H1 (cell line): ENCODE measurements around the gene ACSM2A. TPM values are rescaled to one million over a fixed set of nuclear protein-coding genes. Genes with fewer than 3 reads are reported as not detected.

Experiments used
- CTCF ChIA-PET: fragments of 300-600 bp; sonication (Branson Sonifier 250); formaldehyde crosslinking; loops from one replicate; lab custom pipeline; 2021; ENCODE audit not compliant: partially characterized antibody; lab: Charles Lee
- POLR2A ChIA-PET: fragments of 300-600 bp; sonication (Branson Sonifier 250); formaldehyde crosslinking; loops from one replicate; lab custom pipeline; 2021; ENCODE audit warnings: inconsistent platforms; ENCODE audit not compliant: partially characterized antibody; lab: Charles Lee
- DNase-seq, 2 experiments: peaks; one replicate each; pipeline versions ENCODE4 v3.0.0 to v3.0.0-alpha.2; 2010 to 2022; ENCODE audit warnings: low spot score in 2 of 2, low read depth in 1 of 2, mixed read lengths in 1 of 2
- FAIRE-seq: peaks from 2 replicates; lab custom pipeline; 2011; peaks lifted over from hg19 to GRCh38; lab: Jason Lieb, UNC
- H2AFZ ChIP-seq: 2 replicates; pipeline ENCODE4 v1.8.1; 2012; ENCODE audit warnings: low read length, inconsistent platforms
- H2AK5ac ChIP-seq: 2 replicates; pipeline ENCODE4 v1.6.1; 2013; ENCODE audit warnings: low read depth, low read length
- H2BK120ac ChIP-seq: replicated peaks from 2 replicates; pipeline ENCODE3; 2013; ENCODE audit warnings: low read depth, low read length, inconsistent platforms
- H2BK12ac ChIP-seq: 2 replicates; pipeline ENCODE4 v1.6.1; 2013; ENCODE audit warnings: low read depth, low read length
- H2BK15ac ChIP-seq: 2 replicates; pipeline ENCODE4 v1.6.1; 2013; ENCODE audit warnings: low read length
- H2BK20ac ChIP-seq: 2 replicates; pipeline ENCODE4 v1.6.1; 2013; ENCODE audit warnings: low read length
- H2BK5ac ChIP-seq: 2 replicates; pipeline ENCODE4 v1.6.1; 2013; ENCODE audit warnings: low read depth, low read length
- H3K14ac ChIP-seq: 2 replicates; pipeline ENCODE4 v1.6.1; 2013; ENCODE audit warnings: inconsistent platforms; ENCODE audit not compliant: insufficient read length
- H3K18ac ChIP-seq: 2 replicates; pipeline ENCODE4 v1.6.1; 2013; ENCODE audit warnings: low read length; ENCODE audit errors: extremely low read depth
- H3K23ac ChIP-seq: 2 replicates; pipeline ENCODE4 v1.6.1; 2013; ENCODE audit warnings: inconsistent platforms; ENCODE audit not compliant: insufficient read length
- H3K23me2 ChIP-seq: 2 replicates; pipeline ENCODE4 v1.6.1; 2013; ENCODE audit warnings: low read depth, low read length
- H3K27ac ChIP-seq: 2 replicates; pipeline ENCODE4 v1.6.1; 2011; ENCODE audit warnings: low read depth, low read length, inconsistent platforms
- H3K27me3 ChIP-seq, 4 experiments: replicated peaks in 1 of 4; 1 replicate in 1 of 4; 2 replicates in 3 of 4; pipeline versions ENCODE4 v1.6.1 to v1.8.1; 2011 to 2013; ENCODE audit warnings: low read length in 3 of 4, mild to moderate bottlenecking in 3 of 4, inconsistent platforms in 2 of 4, mixed read lengths in 2 of 4, moderate library complexity in 1 of 4; ENCODE audit not compliant: control insufficient read depth in 3 of 4, insufficient read depth in 3 of 4; ENCODE audit errors: extremely low read depth in 1 of 4
- H3K36me3 ChIP-seq, 4 experiments: 2 replicates each; pipeline versions ENCODE4 v1.6.1 to v1.8.1; 2011 to 2013; ENCODE audit warnings: mild to moderate bottlenecking in 4 of 4, low read length in 3 of 4, moderate library complexity in 2 of 4, control low read depth in 1 of 4, inconsistent platforms in 1 of 4; ENCODE audit not compliant: insufficient read depth in 4 of 4, control insufficient read depth in 2 of 4
- H3K4ac ChIP-seq: replicated peaks from 2 replicates; pipeline ENCODE3; 2013; ENCODE audit warnings: low read length, low read depth, mixed read lengths, inconsistent platforms; ENCODE audit not compliant: insufficient read length
- H3K4me1 ChIP-seq, 4 experiments: replicated peaks in 1 of 4; 1 replicate in 1 of 4; 2 replicates in 3 of 4; pipeline versions ENCODE4 v1.6.1 to v1.8.1; 2011 to 2013; ENCODE audit warnings: low read length in 3 of 4, inconsistent platforms in 2 of 4, mixed read lengths in 1 of 4; ENCODE audit not compliant: insufficient read depth in 4 of 4, control insufficient read depth in 3 of 4
- H3K4me2 ChIP-seq, 2 experiments: 2 replicates each; pipeline versions ENCODE4 v1.6.1 to v1.8.1; 2011 to 2013; ENCODE audit warnings: low read depth in 2 of 2, low read length in 2 of 2, control low read depth in 1 of 2, inconsistent platforms in 1 of 2, mild to moderate bottlenecking in 1 of 2; ENCODE audit not compliant: insufficient read depth in 1 of 2
- H3K4me3 ChIP-seq, 4 experiments: fragments of 200-600, 300-600 bp in 1 of 4; sonication (generic), shearing (Covaris generic), sonication (Bioruptor Twin) in 1 of 4; 2 replicates each; pipeline versions ENCODE4 v1.5.1 to v1.8.1; 2011 to 2016; ENCODE audit warnings: low read length in 4 of 4, low read depth in 3 of 4, control low read depth in 2 of 4, inconsistent platforms in 2 of 4, mild to moderate bottlenecking in 2 of 4, mixed read lengths in 1 of 4, moderate library complexity in 1 of 4; ENCODE audit not compliant: insufficient read depth in 2 of 4; ENCODE audit errors: extremely low read depth in 1 of 4
- H3K56ac ChIP-seq: replicated peaks from 2 replicates; pipeline ENCODE3; 2013; ENCODE audit warnings: low read depth, mild to moderate bottlenecking, mixed read lengths, low read length, inconsistent platforms; ENCODE audit not compliant: insufficient read length
- H3K79me1 ChIP-seq: 2 replicates; pipeline ENCODE4 v1.6.1; 2013; ENCODE audit warnings: low read depth, low read length, control low read depth
- H3K79me2 ChIP-seq, 2 experiments: 2 replicates each; pipeline versions ENCODE4 v1.6.1 to v1.8.1; 2012 to 2013; ENCODE audit warnings: low read length in 2 of 2, mild to moderate bottlenecking in 2 of 2, inconsistent platforms in 1 of 2; ENCODE audit not compliant: insufficient read depth in 2 of 2, control insufficient read depth in 1 of 2
- H3K9ac ChIP-seq, 4 experiments: replicated peaks in 1 of 4; 1 replicate in 1 of 4; 2 replicates in 3 of 4; pipeline versions ENCODE4 v1.6.1 to v1.8.1; 2011 to 2013; ENCODE audit warnings: low read depth in 3 of 4, low read length in 3 of 4, control low read depth in 2 of 4, mild to moderate bottlenecking in 2 of 4, moderate library complexity in 2 of 4, inconsistent platforms in 1 of 4; ENCODE audit errors: extremely low read depth in 1 of 4
- H3K9me3 ChIP-seq, 2 experiments: 2 replicates each; pipeline versions ENCODE4 v1.6.1 to v1.8.1; 2012 to 2013; ENCODE audit warnings: mild to moderate bottlenecking in 2 of 2, moderate library complexity in 2 of 2, control low read depth in 1 of 2, inconsistent platforms in 1 of 2, low read depth in 1 of 2, low read length in 1 of 2, mixed read lengths in 1 of 2; ENCODE audit not compliant: insufficient read depth in 2 of 2
- H4K20me1 ChIP-seq, 2 experiments: replicated peaks in 1 of 2; 2 replicates each; pipeline versions ENCODE3 to v1.8.1; 2011 to 2013; ENCODE audit warnings: inconsistent platforms in 2 of 2, low read length in 2 of 2, mild to moderate bottlenecking in 1 of 2; ENCODE audit not compliant: insufficient read depth in 2 of 2, control insufficient read depth in 1 of 2
- H4K5ac ChIP-seq: 2 replicates; pipeline ENCODE4 v1.6.1; 2013; ENCODE audit warnings: low read length, low read depth, mixed read lengths, inconsistent platforms; ENCODE audit not compliant: insufficient read length
- H4K8ac ChIP-seq: 2 replicates; pipeline ENCODE4 v1.8.0; 2013; ENCODE audit warnings: mild to moderate bottlenecking, moderate library complexity, low read length, inconsistent platforms; ENCODE audit not compliant: insufficient read depth; ENCODE audit errors: extremely low read depth
- H4K91ac ChIP-seq: replicated peaks from 2 replicates; pipeline ENCODE3; 2013; ENCODE audit warnings: low read length, mixed read lengths, inconsistent platforms; ENCODE audit not compliant: insufficient read length
- ATF2 ChIP-seq: IDR thresholded peaks from 2 replicates; pipeline ENCODE4 v1.6.1; 2012; ENCODE audit warnings: low read length, inconsistent platforms
- BRCA1 ChIP-seq: IDR thresholded peaks from 2 replicates; pipeline ENCODE4 v1.6.1; 2012; ENCODE audit warnings: low read depth, low read length, improper control_type of control experiment
- CHD2 ChIP-seq: IDR thresholded peaks from 2 replicates; pipeline ENCODE4 v1.6.1; 2012; ENCODE audit warnings: low read length, improper control_type of control experiment
- CTBP2 ChIP-seq: IDR thresholded peaks from 2 replicates; pipeline ENCODE4 v1.7.0; 2011; ENCODE audit warnings: borderline replicate concordance, mild to moderate bottlenecking, moderate library complexity, mixed read lengths, low read length; ENCODE audit not compliant: insufficient read depth, insufficient read length
- E2F6 ChIP-seq: IDR thresholded peaks from 2 replicates; pipeline ENCODE4 v1.6.1; 2012; ENCODE audit warnings: inconsistent platforms
- EP300 ChIP-seq, 2 experiments: IDR thresholded peaks; 1 replicate in 1 of 2; 2 replicates in 1 of 2; pipeline ENCODE4 v1.6.1; 2011 to 2012; ENCODE audit warnings: low read depth in 2 of 2, low read length in 2 of 2, mild to moderate bottlenecking in 2 of 2, borderline replicate concordance in 1 of 2, inconsistent platforms in 1 of 2, moderate library complexity in 1 of 2
- SAP30 ChIP-seq: fragments of 300-600 bp; sonication (generic); IDR thresholded peaks from 2 replicates; pipeline ENCODE4 v1.7.1; 2012; ENCODE audit warnings: low read length, moderate library complexity, mild to moderate bottlenecking, inconsistent platforms; ENCODE audit not compliant: insufficient read depth, insufficient replicate concordance
- WGBS, 2 experiments: shearing (Covaris generic) in 1 of 2; methylation state at CpG; one replicate each; pipeline versions ENCODE4 v1.1.6 to v1.1.7; 2013 to 2015; ENCODE audit warnings: low lambda C conversion rate in 2 of 2, mixed read lengths in 2 of 2, inconsistent platforms in 1 of 2, low coverage in 1 of 2, missing lambda C conversion rate in 1 of 2; ENCODE audit not compliant: insufficient replicate concordance in 2 of 2, insufficient coverage in 1 of 2, insufficient read length in 1 of 2; ENCODE audit errors: extremely low coverage in 1 of 2, missing lambda C conversion rate in 1 of 2; 5-methylcytosine and 5-hydroxymethylcytosine counted together
- polyA plus RNA-seq, 7 experiments: library from polyadenylated mRNA; depleted of rRNA in 3 of 7; stranded (reverse) in 5 of 7; unstranded in 2 of 7; fragments of >200 nt in 5 of 7; fragments of 200-250 nt in 2 of 7; gene quantifications; 1 replicate in 5 of 7; 2 replicates in 1 of 7; 4 replicates in 1 of 7; pipeline versions ENCODE4 v1.2.1 to v1.2.3, GENCODE V29; 2011 to 2013; ENCODE audit warnings: missing spikeins in 2 of 7, mixed read lengths in 2 of 7
- total RNA-seq: library from RNA; stranded (reverse); fragmentation: NEBNext Ultra II Directional; extraction: Animal tissue kit (Norgen Biotek cat#: 25700); gene quantifications from 2 replicates; pipeline ENCODE4 v1.2.1, GENCODE V29; 2021

ACSM2A gene
- total and polyA plus RNA-seq, 2 of the 8 experiments (the other 6 are each of a cell fraction or from before 2014, with no cell fraction given): not detected

- WGBS, 2 experiments: 87% methylated on average over 1 of the region's 1 CpG; no CpG with 5 or more reads in 1 of the 2 experiments
- Histone ChIP-seq H3K9me3 (no peaks in the 10 kb centered on the region; a peak in 1 of 4 replicates), H3K4ac (no peak overlapping the region), H2BK120ac (no peak overlapping the region), H4K8ac (no peak overlapping the region), H3K4me2 (no peak overlapping the region), H3K27ac (no peak overlapping the region), H2BK5ac (no peak overlapping the region), H4K20me1 (no peaks in the 10 kb centered on the region), H2AFZ (no peak overlapping the region), H3K9ac (no peak overlapping the region), H3K79me2 (no peaks in the 10 kb centered on the region), H2BK15ac (no peak overlapping the region), H3K23ac (no peak overlapping the region), H4K5ac (no peak overlapping the region), H3K36me3 (no peaks in the 10 kb centered on the region), H3K27me3 (no peaks in the 10 kb centered on the region), H3K14ac (no peak overlapping the region), H4K91ac (no peak overlapping the region), H2BK12ac (no peak overlapping the region), H3K23me2 (no peaks in the 10 kb centered on the region), H2BK20ac (no peak overlapping the region), H3K79me1 (no peaks in the 10 kb centered on the region), H3K4me1 (no peaks in the 10 kb centered on the region), H3K56ac (no peak overlapping the region), H3K4me3 (no peak overlapping the region), H2AK5ac (no peak overlapping the region), H3K18ac (no peak overlapping the region)
- FAIRE-seq (no peak), DNase-seq (no peak)
- ChIA-PET CTCF (no interaction called here), POLR2A (no interaction called here)
- TF ChIP-seq EP300 (IDR thresholded peaks at IDR 0.05; ENCODE audit: borderline replicate concordance in 1 of 2, low read depth in 2 of 2, low read length in 2 of 2) (no peak), E2F6 (no peak), ATF2 (no peak), BRCA1 (no peak), CHD2 (no peak), SAP30 (no peak), CTBP2 (no peak)
These were observed 34.1 kb downstream of the ACSM2A start for GRCh38 chr16:20485408-20485807.
